Measurements from ENCODE around the gene NSMCE1.

- no peak for TF ChIP-seq EZH2 (IDR thresholded peaks at IDR 0.05; ENCODE audit: low read length, missing control alignments)
- no peak for TF ChIP-seq CTCF (conservative IDR thresholded peaks at IDR 0.05 in 1 of 2, IDR thresholded peaks at IDR 0.05 in 1 of 2; ENCODE audit: low read depth in 1 of 2, low read length in 2 of 2)
Measured at GRCh38 chr16:27208081-27208680, 60.4 kb downstream of the NSMCE1 start.

All from fibroblast of lung (primary cell).